HG02973 (cell line): ENCODE data around the gene SNX33.
"Not testable (repeated sequence)": the region's sequence is repeated elsewhere in the genome, so short reads cannot be mapped to it uniquely, and the experiment has no call there.

Experiments used
- ATAC-seq: cut with Tn5 transposase; IDR thresholded peaks from one replicate; pipeline ENCODE4 v1.9.1; 2021; ENCODE audit warnings: moderate library complexity; ENCODE audit not compliant: unreplicated experiment

SNX33 gene

GRCh38 chr15:75647370-75648155 lies at the start of gene SNX33:
Gene SNX33, plus strand, starts transcription at chr15:75647912. Its CDS starts 1,191 bp downstream, at chr15:75649103.
- no peak for ATAC-seq

GRCh38 chr15:75598361-75598760 lies 49.4 kb upstream of the SNX33 start:
- no peak for ATAC-seq

GRCh38 chr15:75599401-75599800 lies 48.3 kb upstream of the SNX33 start:
- ATAC-seq: no peak

- ATAC-seq: no peak
These were observed 41.7 kb upstream of the SNX33 start for GRCh38 chr15:75606026-75606425.

GRCh38 chr15:75606711-75607699 lies 40.7 kb upstream of the SNX33 start:
- no peak for ATAC-seq

- no peak for ATAC-seq
These were observed 30.9 kb upstream of the SNX33 start for GRCh38 chr15:75616766-75617165.

- no peak for ATAC-seq
These were observed 27.5 kb upstream of the SNX33 start for GRCh38 chr15:75620058-75620820.

- no peak for ATAC-seq
These were observed 26.8 kb upstream of the SNX33 start for GRCh38 chr15:75620841-75621391.

- no peak for ATAC-seq
These were observed 25.2 kb upstream of the SNX33 start for GRCh38 chr15:75622505-75622904.

- peak; percentile 67 for ATAC-seq
These were observed 22.0 kb upstream of the SNX33 start, which contains the start of gene SNUPN for GRCh38 chr15:75625542-75626347. Gene SNUPN, minus strand, starts transcription at chr15:75625725. Its CDS starts 4,674 bp downstream, at chr15:75621051.

- ATAC-seq: no peak
These were observed 15.8 kb upstream of the SNX33 start for GRCh38 chr15:75631935-75632334.

- ATAC-seq: not testable (repeated sequence)
These were observed 13.8 kb upstream of the SNX33 start for GRCh38 chr15:75633922-75634321.

- no peak for ATAC-seq
These were observed 11.7 kb upstream of the SNX33 start for GRCh38 chr15:75636026-75636425.

- no peak for ATAC-seq
These were observed 10.3 kb upstream of the SNX33 start for GRCh38 chr15:75637245-75638009.

GRCh38 chr15:75639191-75639708 lies 8.5 kb upstream of the SNX33 start:
- ATAC-seq: no peak

GRCh38 chr15:75639709-75640482 lies 7.8 kb upstream of the SNX33 start, which contains the start of gene IMP3:
Gene IMP3, minus strand, starts transcription at chr15:75640224. Its CDS starts 56 bp downstream, at chr15:75640168.
- ATAC-seq: peak; percentile 89

- peak; percentile 25 for ATAC-seq
These were observed 7.1 kb upstream of the SNX33 start for GRCh38 chr15:75640483-75641178.
